PC-9 (cell line): ENCODE data around the gene IGFBP6.

ENCODE experiments used
- CTCF ChIP-seq: fragments of 200-600 bp; sonication (generic); conservative IDR thresholded peaks from 2 replicates; pipeline ENCODE4 v1.6.1; 2017; ENCODE audit warnings: mixed run types, antibody characterized with exemption, mild to moderate bottlenecking, moderate library complexity
- EZH2 ChIP-seq: fragments of 200-600 bp; sonication (generic); IDR thresholded peaks from 2 replicates; pipeline ENCODE4 v1.8.0; 2017; ENCODE audit warnings: antibody characterized with exemption, low read depth

- no peak for TF ChIP-seq CTCF
- TF ChIP-seq EZH2: no peak
Observed at GRCh38 chr12:53105256-53105655, 7.8 kb downstream of the IGFBP6 start.
